ENCODE results near the gene PRDM1.

Gene PRDM1

DNA sequence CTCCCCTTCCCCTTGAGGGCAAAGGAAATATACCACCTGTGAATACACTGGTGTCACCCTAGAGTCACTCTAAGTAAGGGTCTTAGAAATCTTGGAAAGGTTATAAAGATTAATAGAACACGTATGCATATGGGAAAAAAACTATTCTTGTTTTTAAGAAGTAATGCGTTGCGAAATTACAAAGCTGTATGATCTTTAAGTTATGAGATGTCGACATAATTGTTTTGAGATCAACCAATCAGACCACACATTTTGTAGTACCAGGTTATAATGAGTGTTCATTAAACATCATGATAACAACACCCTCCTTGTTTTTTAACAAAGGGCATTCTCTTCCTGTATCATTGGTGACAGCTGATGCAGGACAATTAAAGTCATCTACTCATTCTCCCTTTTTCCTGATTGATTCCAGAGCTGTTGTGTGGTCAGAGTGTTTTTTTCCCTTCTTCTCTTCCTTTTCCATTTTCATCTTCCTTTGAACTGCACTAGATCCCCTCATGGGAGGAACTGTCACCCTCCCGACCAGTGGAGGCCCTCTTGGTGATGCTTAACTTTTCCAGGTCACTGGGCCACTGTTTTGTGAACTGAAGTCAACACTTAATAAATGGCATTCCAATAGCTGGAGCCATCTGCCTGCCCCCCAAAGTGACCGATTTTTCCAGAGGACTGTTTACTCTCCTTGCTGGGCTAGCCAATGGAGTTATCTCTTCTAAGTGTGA, 37.0 kb downstream of the PRDM1 start:
- Histone ChIP-seq H3K4me3 (ENCODE audit: low read depth in 1 of 2, low read length in 2 of 2) (no peak overlapping the region), H3K27ac (ENCODE audit: low read depth, low read length) (no peak overlapping the region), H3K27me3 (ENCODE audit: control insufficient read depth in 1 of 2, insufficient read depth in 2 of 2, low read length in 2 of 2) (no peaks in the 10 kb centered on the region), H3K9me3 (ENCODE audit: control insufficient read depth in 1 of 2, low read length in 2 of 2) (no peaks in the 10 kb centered on the region), H3K4me1 (ENCODE audit: control insufficient read depth in 1 of 2, insufficient read depth in 2 of 2, low read length in 2 of 2) (peaks cover 4 to 5% of the 10 kb centered on the region in 2 donors), H3K36me3 (ENCODE audit: control insufficient read depth in 1 of 2, insufficient read depth in 2 of 2, low read length in 2 of 2) (no peaks in the 10 kb centered on the region), H3K9ac (ENCODE audit: low read depth in 1 of 2, low read length in 2 of 2) (no peak overlapping the region)

DNA sequence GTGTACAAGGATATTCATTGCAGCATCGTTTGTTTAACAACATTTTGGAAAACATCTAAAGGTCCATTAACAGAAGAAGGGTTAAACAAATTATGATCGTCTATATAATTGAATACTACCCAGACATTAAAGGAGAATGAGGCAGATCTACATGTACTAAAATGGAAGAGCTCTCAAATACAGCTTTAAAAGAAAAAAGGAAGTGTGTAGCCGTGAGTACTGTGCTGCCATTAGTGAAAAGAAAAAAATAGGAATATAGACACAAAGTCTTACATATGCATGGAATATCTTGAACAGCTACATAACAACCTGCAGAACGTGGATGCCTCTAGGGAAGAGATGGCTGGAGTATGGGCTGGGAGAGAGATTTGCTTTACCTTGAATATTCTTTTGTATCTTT, 37.9 kb downstream of the PRDM1 start:
- Histone ChIP-seq H3K27ac (ENCODE audit: low read depth, low read length) (no peak overlapping the region), H3K9me3 (ENCODE audit: control insufficient read depth in 1 of 2, low read length in 2 of 2) (no peaks in the 10 kb centered on the region), H3K27me3 (ENCODE audit: control insufficient read depth in 1 of 2, insufficient read depth in 2 of 2, low read length in 2 of 2) (no peaks in the 10 kb centered on the region), H3K36me3 (ENCODE audit: control insufficient read depth in 1 of 2, insufficient read depth in 2 of 2, low read length in 2 of 2) (no peaks in the 10 kb centered on the region), H3K9ac (ENCODE audit: low read depth in 1 of 2, low read length in 2 of 2) (no peak overlapping the region), H3K4me3 (ENCODE audit: low read depth in 1 of 2, low read length in 2 of 2) (no peak overlapping the region), H3K4me1 (ENCODE audit: control insufficient read depth in 1 of 2, insufficient read depth in 2 of 2, low read length in 2 of 2) (peaks cover 5 to 6% of the 10 kb centered on the region in 2 donors)

DNA sequence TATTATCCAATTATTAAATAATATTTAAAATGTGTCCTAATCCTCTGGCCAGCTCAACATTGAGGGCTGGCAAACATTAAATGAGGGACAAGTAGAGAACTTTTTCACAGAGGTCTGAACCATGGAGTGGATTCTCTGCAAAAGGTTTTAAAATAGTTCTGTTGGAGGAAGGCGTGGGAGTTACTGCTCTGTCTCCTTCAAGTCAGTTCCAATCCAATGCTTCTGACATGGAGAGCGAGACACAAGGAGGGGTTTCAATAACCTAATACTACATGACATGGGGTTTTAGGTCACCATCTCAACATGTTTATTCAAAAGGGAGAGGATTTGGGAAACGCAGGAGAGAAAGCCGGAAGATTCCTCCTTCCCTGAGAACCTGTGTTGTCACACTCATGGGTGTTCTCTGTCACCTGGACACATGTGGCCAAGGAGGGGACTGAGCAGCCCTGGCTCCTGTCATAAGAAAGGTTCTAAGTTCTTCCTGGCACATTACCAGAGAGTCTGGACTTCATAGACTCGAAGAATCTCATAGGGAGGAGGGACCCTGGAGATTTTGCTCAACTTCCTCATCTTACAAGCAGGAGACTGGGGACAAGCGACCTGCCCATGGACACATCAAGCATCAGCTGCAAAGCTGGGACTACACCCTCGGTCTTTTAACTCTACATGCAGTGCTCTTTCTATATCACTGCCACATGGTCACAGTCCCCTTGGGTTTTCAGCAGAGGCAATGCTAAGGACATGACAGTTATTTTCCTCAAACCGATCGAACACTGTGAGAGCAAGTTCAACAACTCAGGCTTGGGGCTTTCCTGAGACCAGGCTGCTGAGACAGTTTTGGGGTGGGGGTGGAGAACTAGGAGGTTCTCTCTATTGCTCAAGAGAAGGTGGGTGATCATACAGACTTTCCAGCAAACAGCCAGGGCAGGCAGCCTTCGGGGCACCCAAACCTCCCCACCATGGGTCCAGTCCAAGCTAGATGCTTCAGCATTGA, 38.6 kb downstream of the PRDM1 start:
- no peaks in the 10 kb centered on the region for H3K27me3 ChIP-seq (ENCODE audit: control insufficient read depth in 1 of 2, insufficient read depth in 2 of 2, low read length in 2 of 2)
- no peak overlapping the region for H3K4me3 ChIP-seq (ENCODE audit: low read depth in 1 of 2, low read length in 2 of 2)
- peaks cover 10 to 13% of the 10 kb centered on the region in 2 donors for H3K4me1 ChIP-seq (ENCODE audit: control insufficient read depth in 1 of 2, insufficient read depth in 2 of 2, low read length in 2 of 2)
- H3K9me3 ChIP-seq (ENCODE audit: control insufficient read depth in 1 of 2, low read length in 2 of 2): no peaks in the 10 kb centered on the region
- H3K27ac ChIP-seq (ENCODE audit: low read depth, low read length): no peak overlapping the region
- no peaks in the 10 kb centered on the region for H3K36me3 ChIP-seq (ENCODE audit: control insufficient read depth in 1 of 2, insufficient read depth in 2 of 2, low read length in 2 of 2)
- H3K9ac ChIP-seq (ENCODE audit: low read depth in 1 of 2, low read length in 2 of 2): no peak overlapping the region

DNA sequence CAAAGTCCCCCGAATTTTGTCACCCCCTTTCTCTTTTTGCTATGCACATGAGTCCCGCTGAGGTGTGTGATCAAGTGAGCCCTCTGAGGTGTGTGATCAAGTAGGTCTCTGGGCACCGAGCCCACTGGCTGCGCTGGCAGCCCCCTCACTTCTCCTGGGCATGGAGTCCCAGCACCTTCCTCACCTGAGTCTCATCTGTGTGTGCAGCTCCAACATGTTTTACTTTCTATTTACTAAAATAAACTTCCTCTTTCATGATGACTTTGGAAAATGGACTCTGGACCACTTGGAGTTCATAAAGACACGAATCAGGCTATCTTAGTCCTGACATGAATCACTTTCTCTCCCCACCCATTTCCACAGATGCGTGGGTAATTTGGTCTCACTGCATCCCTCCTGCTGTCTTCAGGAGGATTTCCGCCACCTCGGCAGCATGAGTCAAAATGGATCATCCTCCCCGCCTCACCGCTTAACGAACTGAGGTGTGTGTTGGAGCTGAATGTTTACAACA, 39.8 kb downstream of the PRDM1 start:
- peak overlapping the region; percentile 52 to 64 for H3K4me3 ChIP-seq (ENCODE audit: low read depth in 1 of 2, low read length in 2 of 2)
- no peak overlapping the region for H3K9ac ChIP-seq (ENCODE audit: low read depth in 1 of 2, low read length in 2 of 2)
- no peaks in the 10 kb centered on the region for H3K27me3 ChIP-seq (ENCODE audit: control insufficient read depth in 1 of 2, insufficient read depth in 2 of 2, low read length in 2 of 2)
- peak overlapping the region; percentile 17 for H3K27ac ChIP-seq (ENCODE audit: low read depth, low read length)
- peaks cover 12 to 19% of the 10 kb centered on the region in 2 donors for H3K4me1 ChIP-seq (ENCODE audit: control insufficient read depth in 1 of 2, insufficient read depth in 2 of 2, low read length in 2 of 2)
- H3K9me3 ChIP-seq (ENCODE audit: control insufficient read depth in 1 of 2, low read length in 2 of 2): no peaks in the 10 kb centered on the region
- no peaks in the 10 kb centered on the region for H3K36me3 ChIP-seq (ENCODE audit: control insufficient read depth in 1 of 2, insufficient read depth in 2 of 2, low read length in 2 of 2)

DNA sequence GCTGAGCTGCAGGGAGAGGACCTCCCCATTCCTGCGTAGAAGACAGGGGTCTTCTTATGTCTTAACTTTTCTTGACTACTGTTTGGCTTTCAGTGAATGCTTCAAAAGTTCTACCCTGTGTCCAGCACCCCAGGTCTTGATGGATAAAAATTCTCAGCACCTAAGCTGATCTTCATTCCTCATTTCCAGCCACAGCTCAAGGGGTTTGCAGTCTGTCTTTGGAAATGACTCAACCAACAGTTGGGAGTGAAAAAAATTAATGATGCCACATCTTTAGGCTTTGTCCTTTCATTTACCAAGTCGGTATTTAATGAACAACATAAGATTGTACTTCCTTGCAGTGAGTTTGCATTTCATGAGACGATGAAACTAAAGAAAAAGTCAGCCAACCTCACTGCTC, 40.3 kb downstream of the PRDM1 start:
- no peak overlapping the region for H3K9ac ChIP-seq (ENCODE audit: low read depth in 1 of 2, low read length in 2 of 2)
- no peaks in the 10 kb centered on the region for H3K36me3 ChIP-seq (ENCODE audit: control insufficient read depth in 1 of 2, insufficient read depth in 2 of 2, low read length in 2 of 2)
- H3K4me3 ChIP-seq (ENCODE audit: low read depth in 1 of 2, low read length in 2 of 2): peak overlapping the region; percentile 52 to 64
- H3K27ac ChIP-seq (ENCODE audit: low read depth, low read length): peak overlapping the region; percentile 17
- H3K4me1 ChIP-seq (ENCODE audit: control insufficient read depth in 1 of 2, insufficient read depth in 2 of 2, low read length in 2 of 2): peaks cover 12 to 19% of the 10 kb centered on the region in 2 donors
- H3K9me3 ChIP-seq (ENCODE audit: control insufficient read depth in 1 of 2, low read length in 2 of 2): no peaks in the 10 kb centered on the region
- no peaks in the 10 kb centered on the region for H3K27me3 ChIP-seq (ENCODE audit: control insufficient read depth in 1 of 2, insufficient read depth in 2 of 2, low read length in 2 of 2)

DNA sequence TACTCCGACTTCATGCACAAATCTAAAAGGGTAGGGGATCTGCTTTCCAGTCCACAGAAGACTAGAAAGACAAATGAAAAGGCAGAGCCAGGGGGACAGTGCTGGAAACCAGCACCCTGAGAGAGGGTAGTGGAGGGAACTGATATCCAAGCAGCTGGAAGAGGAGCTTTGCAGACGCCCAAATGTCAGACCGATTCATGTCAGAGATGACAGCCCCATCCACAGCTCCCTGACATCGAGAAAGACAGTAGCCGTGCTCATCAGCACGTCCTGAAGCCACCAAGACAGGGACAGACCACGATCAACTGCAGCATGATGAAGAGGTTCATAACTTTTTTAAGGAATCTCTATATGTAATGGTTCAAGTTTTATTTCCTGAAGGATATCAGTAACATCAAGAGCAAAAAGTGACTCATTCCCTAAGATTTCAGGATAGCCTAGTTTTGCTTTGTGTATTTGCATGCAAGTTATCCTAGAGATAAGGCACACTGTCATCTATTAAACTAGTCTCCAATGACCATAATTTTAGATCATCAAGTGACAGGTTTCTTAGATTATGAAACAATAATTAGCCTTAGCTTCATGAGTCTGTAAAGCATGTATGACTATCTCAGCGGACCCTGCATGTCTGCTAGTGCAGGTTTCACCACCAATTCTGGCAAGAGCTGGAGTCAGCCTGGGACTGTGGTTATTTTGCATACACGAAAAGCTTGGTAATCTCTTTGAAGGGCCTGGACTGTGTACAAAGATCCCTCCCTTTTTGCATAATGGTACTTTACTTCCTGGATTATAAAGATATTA, 43.0 kb downstream of the PRDM1 start:
- no peaks in the 10 kb centered on the region for H3K27me3 ChIP-seq (ENCODE audit: control insufficient read depth in 1 of 2, insufficient read depth in 2 of 2, low read length in 2 of 2)
- no peaks in the 10 kb centered on the region for H3K9me3 ChIP-seq (ENCODE audit: control insufficient read depth in 1 of 2, low read length in 2 of 2)
- H3K27ac ChIP-seq (ENCODE audit: low read depth, low read length): no peak overlapping the region
- H3K36me3 ChIP-seq (ENCODE audit: control insufficient read depth in 1 of 2, insufficient read depth in 2 of 2, low read length in 2 of 2): no peaks in the 10 kb centered on the region
- H3K4me3 ChIP-seq (ENCODE audit: low read depth in 1 of 2, low read length in 2 of 2): no peak overlapping the region
- no peak overlapping the region for H3K9ac ChIP-seq (ENCODE audit: low read depth in 1 of 2, low read length in 2 of 2)
- peaks cover 12 to 19% of the 10 kb centered on the region in 2 donors for H3K4me1 ChIP-seq (ENCODE audit: control insufficient read depth in 1 of 2, insufficient read depth in 2 of 2, low read length in 2 of 2)

DNA sequence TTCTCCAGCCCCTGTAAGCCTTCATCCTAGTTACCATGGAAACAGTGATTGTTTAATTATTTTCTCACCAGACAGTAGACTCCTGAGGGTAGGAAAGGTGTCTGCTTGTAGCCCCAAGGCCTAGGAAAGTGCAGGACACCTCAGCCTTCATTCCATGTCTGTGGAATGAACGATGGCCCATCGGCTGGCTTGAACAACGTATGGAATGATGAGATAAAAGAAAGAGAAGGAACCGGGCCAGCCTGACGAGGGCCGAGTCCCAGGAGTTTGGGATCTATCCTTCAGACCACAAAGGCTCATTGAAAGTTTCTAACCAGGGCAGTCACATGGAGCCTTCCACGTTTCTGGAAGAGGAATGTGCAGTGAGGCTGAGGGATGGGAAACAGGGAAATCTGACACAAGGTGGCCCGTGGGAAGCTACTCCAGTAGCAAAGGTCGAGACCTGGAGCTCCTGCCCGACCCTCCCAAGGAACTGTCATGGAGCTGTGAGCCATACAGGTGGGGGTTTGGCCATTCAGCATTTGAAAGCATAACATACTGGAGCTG, 46.1 kb downstream of the PRDM1 start:
- Histone ChIP-seq H3K4me1 (ENCODE audit: control insufficient read depth in 1 of 2, insufficient read depth in 2 of 2, low read length in 2 of 2) (peaks cover 13 to 20% of the 10 kb centered on the region in 2 donors), H3K36me3 (ENCODE audit: control insufficient read depth in 1 of 2, insufficient read depth in 2 of 2, low read length in 2 of 2) (no peaks in the 10 kb centered on the region), H3K9me3 (ENCODE audit: control insufficient read depth in 1 of 2, low read length in 2 of 2) (no peaks in the 10 kb centered on the region), H3K27me3 (ENCODE audit: control insufficient read depth in 1 of 2, insufficient read depth in 2 of 2, low read length in 2 of 2) (no peaks in the 10 kb centered on the region), H3K27ac (ENCODE audit: low read depth, low read length) (no peak overlapping the region), H3K9ac (ENCODE audit: low read depth in 1 of 2, low read length in 2 of 2) (no peak overlapping the region), H3K4me3 (ENCODE audit: low read depth in 1 of 2, low read length in 2 of 2) (no peak overlapping the region)

DNA sequence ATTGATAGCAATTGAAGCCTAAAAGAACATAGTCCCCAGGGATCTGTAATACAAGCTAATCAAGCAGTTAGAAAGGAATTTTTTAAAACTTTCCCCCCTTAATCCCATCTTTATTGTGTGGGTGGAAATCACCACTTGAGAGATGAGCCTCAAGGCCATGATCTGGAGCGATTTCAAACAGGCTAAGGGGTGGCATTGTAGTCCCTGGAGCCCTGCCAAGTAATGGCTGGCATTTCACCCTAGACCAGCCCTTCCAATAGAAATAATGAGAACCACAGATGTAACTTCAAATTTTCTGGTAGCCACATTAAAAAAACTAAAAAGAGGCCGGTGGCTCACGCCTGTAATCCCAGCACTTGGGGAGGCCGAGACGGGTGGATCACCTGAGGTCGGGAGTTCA, 46.9 kb downstream of the PRDM1 start:
- Histone ChIP-seq H3K27me3 (ENCODE audit: control insufficient read depth in 1 of 2, insufficient read depth in 2 of 2, low read length in 2 of 2) (no peaks in the 10 kb centered on the region), H3K4me1 (ENCODE audit: control insufficient read depth in 1 of 2, insufficient read depth in 2 of 2, low read length in 2 of 2) (peaks cover 13 to 20% of the 10 kb centered on the region in 2 donors), H3K9ac (ENCODE audit: low read depth in 1 of 2, low read length in 2 of 2) (no peak overlapping the region), H3K9me3 (ENCODE audit: control insufficient read depth in 1 of 2, low read length in 2 of 2) (no peaks in the 10 kb centered on the region), H3K27ac (ENCODE audit: low read depth, low read length) (no peak overlapping the region), H3K36me3 (ENCODE audit: control insufficient read depth in 1 of 2, insufficient read depth in 2 of 2, low read length in 2 of 2) (no peaks in the 10 kb centered on the region), H3K4me3 (ENCODE audit: low read depth in 1 of 2, low read length in 2 of 2) (no peak overlapping the region)

DNA sequence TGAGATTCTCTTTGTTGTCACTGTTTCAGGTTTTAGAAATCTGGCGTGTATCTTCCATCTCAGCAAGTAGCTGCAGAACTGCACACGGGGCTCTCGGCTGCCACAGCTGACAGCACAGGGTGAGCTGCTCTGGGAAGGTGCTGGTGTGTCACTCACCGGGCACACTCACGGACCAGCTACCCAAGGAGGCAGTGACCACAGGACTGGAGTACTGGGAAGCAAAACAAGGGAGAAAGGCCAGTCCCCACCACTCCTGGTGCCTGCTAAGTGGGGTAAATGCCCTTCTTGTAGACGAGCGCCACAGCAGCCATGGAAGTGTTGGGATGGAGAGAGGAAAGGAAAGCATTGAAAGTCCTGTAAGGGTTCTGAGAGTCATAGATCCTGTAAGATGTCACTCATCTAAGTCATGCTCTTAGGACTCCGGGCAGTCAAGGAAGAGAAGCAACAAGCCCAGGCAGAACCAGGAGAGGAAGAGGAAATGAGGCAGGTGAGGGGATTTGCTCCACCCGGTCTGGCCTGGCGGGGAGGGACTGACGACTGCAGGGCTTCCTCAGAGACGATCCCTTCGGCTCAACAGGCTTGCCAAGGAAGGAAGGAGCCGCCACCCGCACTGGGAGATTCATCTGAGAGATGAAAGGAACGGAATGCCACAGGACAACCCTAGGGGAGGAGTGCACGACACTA, 48.1 kb downstream of the PRDM1 start:
- Histone ChIP-seq H3K27me3 (ENCODE audit: control insufficient read depth in 1 of 2, insufficient read depth in 2 of 2, low read length in 2 of 2) (no peaks in the 10 kb centered on the region), H3K4me1 (ENCODE audit: control insufficient read depth in 1 of 2, insufficient read depth in 2 of 2, low read length in 2 of 2) (peaks cover 13 to 16% of the 10 kb centered on the region in 2 donors), H3K4me3 (ENCODE audit: low read depth in 1 of 2, low read length in 2 of 2) (no peak overlapping the region), H3K27ac (ENCODE audit: low read depth, low read length) (no peak overlapping the region), H3K36me3 (ENCODE audit: control insufficient read depth in 1 of 2, insufficient read depth in 2 of 2, low read length in 2 of 2) (no peaks in the 10 kb centered on the region), H3K9ac (ENCODE audit: low read depth in 1 of 2, low read length in 2 of 2) (no peak overlapping the region), H3K9me3 (ENCODE audit: control insufficient read depth in 1 of 2, low read length in 2 of 2) (no peaks in the 10 kb centered on the region)
